Measurements from ENCODE around the gene CCDC106.

CCDC106 gene

DNA sequence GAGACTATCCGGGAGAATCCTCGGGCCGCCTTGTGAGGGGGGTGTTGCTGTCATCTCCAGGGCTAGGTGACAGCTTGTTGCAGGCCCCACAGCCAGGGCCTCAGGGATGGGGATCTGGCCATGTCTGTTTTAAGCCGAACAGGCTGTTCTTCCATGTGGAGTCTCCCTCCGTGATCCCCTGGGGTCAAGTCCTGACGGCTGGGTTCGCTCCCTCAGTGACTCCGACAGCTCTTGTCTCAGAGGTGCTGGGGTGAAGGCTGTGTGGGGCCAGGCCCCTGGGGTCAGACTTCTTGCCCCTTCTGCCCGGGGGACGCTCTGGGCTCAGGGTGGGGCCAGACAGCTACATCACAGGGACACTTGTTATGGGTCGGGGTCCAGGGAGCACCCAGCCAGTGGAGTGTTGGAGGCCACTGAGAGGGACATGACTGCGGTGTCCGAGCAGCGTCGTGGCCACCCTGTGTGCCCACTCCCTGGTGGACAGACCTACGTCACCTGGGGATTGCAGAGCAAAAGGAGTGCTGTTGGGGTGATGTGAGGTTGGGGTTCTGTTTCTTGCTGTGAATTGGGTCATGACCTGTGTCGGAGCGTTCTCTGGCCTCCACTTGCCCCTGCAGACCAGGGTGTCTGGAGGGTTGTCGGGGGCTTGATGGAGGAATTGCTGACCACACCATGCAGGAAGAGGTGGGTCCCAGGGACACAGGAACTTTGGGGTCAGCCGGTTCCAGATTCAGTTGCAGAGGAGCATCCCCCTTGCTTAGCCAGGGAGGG is 48.5 kb downstream of the CCDC106 start:
- no peak for DNase-seq (ENCODE audit: low spot score)

GRCh38 chr19:55697069-55697440 is 49.0 kb downstream of the CCDC106 start:
- DNase-seq (ENCODE audit: low spot score): no peak

GRCh38 chr19:55697698-55698097 is 49.7 kb downstream of the CCDC106 start:
- no peak for DNase-seq (ENCODE audit: low spot score)

DNA sequence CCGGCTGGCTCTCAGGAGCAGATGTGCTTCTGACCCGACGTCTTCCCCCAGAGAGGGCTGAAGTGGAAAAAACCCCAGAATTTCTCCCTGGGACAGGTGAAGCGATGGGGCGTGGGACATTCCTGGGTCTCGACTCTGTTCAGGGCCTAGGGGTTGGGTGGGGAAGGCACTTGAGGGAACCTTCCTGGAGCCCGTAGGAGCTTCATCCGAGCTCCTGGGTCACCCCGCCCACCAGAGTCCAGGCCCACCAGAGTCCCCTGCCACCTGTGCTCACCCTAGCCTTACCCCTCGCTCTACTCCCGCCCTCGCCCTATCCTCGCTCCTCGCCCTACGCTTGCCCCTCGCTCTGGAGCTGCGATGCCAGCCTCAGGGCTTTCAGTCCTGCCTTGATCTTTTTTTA is 50.2 kb downstream of the CCDC106 start:
- DNase-seq (ENCODE audit: low spot score): no peak

DNA sequence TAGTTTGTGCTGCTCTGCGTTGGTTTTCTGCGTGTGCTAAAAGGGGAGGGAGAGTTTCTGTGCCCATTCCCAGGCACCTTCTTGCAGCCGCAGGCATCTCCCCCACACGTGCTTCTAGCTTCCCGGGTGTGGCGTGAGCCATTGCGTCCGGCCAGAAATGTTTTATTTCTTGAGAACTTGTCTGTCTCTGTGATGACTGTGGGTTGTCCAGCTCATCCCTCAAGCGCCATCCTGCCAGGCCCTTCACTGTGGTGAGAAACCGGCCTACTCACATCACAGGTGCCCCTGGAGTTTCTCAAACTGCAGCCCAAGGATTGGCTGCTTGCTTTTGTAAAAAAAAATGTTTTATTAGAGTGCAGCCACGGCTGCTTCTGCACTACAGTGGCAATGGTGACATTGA is 51.2 kb downstream of the CCDC106 start:
- no peak for DNase-seq (ENCODE audit: low spot score)

- no peak for DNase-seq (ENCODE audit: low spot score)
These were observed 52.8 kb downstream of the CCDC106 start for GRCh38 chr19:55700813-55701212.

DNA sequence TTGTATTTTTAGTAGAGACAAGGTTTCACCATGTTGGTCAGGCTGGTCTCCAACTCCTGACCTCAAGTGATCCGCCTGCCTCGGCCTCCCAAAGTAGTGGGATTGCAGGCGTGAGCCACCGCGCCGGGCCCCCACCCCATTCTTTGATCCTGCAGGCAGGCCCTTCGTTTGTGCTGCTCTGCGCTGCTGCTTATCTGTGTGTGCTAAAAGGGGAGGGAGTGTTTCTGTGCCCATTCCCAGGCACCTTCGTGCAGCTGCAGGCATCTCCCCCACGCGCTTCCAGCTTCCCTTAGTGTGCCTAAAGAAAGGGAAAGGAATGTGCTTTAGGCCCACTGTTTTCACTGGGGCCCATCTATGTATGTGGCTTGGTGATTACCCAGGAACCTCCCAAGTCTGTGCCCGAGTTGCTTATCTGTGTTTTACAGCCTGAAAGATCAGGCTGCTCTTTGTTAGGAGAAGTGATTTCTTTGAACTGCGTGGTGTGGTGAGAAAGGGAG is 54.2 kb downstream of the CCDC106 start:
- no peak for DNase-seq (ENCODE audit: low spot score)
